ENCODE results near the gene GALNTL6.

GALNTL6 gene

DNA sequence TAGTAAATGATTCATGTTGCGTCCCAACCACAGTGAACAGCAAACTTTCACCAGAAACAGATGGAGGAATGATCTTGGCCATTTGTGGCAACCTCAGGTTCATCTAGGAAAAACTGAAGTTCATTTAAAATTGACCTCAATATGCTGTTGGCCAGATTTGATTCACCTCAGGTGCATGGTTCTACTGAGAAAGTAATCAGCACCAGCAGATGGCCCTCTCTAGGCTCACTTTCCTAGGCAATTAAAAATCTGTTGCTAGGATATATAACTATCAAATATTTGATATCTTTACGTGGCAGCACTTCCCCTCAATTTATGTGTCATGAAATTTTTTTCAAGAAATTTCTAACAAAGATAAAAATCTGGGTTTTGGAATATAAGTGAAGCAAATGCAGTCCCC is 344.7 kb downstream of the GALNTL6 start:
- TF ChIP-seq, protein P1, sequence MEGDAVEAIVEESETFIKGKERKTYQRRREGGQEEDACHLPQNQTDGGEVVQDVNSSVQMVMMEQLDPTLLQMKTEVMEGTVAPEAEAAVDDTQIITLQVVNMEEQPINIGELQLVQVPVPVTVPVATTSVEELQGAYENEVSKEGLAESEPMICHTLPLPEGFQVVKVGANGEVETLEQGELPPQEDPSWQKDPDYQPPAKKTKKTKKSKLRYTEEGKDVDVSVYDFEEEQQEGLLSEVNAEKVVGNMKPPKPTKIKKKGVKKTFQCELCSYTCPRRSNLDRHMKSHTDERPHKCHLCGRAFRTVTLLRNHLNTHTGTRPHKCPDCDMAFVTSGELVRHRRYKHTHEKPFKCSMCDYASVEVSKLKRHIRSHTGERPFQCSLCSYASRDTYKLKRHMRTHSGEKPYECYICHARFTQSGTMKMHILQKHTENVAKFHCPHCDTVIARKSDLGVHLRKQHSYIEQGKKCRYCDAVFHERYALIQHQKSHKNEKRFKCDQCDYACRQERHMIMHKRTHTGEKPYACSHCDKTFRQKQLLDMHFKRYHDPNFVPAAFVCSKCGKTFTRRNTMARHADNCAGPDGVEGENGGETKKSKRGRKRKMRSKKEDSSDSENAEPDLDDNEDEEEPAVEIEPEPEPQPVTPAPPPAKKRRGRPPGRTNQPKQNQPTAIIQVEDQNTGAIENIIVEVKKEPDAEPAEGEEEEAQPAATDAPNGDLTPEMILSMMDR (IDR thresholded peaks at IDR 0.05; ENCODE audit: low read depth, low read length): no peak
- DNase-seq (ENCODE audit: extremely low read depth, low read depth): no peak

DNA sequence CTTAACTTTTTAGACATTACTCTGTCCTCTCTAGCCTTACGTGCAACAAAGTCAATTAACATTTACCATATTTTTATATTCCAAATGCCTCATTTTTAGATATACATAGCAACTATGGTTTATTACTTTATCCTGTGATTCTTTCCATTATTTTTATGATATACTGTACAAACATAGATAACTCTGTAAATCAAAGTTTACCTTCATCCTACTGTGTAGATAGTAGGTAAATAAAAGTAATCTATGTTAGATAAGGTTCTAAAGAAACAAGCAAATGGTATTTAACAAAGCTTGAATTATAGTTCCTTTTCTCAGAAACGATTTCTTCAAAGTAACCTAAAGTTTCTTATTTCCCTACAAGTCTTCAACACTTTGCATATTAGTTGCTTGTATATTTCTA is 350.0 kb downstream of the GALNTL6 start:
- DNase-seq (ENCODE audit: extremely low read depth, low read depth): no peak
- TF ChIP-seq, protein P1 (IDR thresholded peaks at IDR 0.05; ENCODE audit: low read depth, low read length): no peak

DNA sequence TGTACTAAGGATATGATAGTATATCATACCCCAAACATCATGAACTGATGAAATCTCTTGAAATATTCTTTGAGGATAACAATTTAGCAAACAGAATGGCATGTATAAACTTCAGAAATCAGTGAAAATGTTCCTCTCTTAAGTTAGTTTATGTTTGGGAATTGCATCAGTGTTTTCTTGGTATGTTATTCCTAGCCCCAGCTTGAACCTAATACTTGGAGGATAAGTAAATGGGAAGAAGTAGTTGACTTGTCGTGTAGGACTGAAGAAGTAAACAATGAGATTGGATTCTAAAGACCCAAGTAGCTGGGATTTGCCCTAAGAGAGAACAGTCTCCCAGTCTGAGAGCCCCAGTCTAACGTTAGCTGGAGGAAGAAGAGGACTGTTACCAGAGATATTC is 355.7 kb downstream of the GALNTL6 start:
- TF ChIP-seq, protein P1 (IDR thresholded peaks at IDR 0.05; ENCODE audit: low read depth, low read length): no peak
- DNase-seq (ENCODE audit: extremely low read depth, low read depth): peak; percentile 40

DNA sequence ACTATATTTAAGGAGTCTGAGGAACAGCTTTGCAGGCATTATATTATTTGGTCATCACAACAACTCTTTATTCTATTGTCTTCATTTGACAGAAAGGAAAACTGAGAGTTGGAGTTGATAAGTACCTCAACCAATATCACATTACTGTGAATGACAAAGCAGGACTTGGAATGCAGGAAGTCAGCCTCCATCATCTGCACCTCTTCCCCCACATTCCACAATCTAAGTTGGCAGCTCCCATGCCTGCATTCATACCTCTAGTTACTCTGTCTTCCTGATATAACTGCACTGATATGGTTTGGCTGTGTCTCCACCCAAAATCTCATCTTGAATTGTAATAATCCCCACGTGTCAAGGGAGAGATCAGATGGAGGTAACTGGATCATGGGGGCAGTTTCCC is 356.7 kb downstream of the GALNTL6 start:
- no peak for DNase-seq (ENCODE audit: extremely low read depth, low read depth)

DNA sequence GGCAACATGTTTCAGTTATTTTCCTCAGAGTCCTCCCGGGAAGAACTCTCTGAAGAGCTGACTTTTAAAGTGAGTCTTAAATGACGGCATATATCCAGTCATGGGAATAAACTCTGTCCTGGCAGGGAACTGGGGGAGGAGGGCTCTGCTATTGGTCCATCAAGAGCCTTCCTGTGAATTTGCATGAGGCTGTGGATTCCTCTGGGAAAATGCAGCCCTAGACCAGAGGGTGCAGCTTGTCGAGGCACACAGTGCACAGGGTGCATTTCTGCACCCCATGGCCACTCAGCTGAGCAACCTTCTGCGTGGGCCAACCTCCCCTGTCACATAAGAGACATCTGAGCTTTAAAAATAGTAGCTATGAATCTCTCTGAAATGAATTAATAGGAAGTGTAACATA is 360.0 kb downstream of the GALNTL6 start:
- TF ChIP-seq, protein P1 (IDR thresholded peaks at IDR 0.05; ENCODE audit: low read depth, low read length): no peak
- DNase-seq (ENCODE audit: extremely low read depth, low read depth): no peak

More for the DNA sequence above, 356.7 kb downstream of the GALNTL6 start:
- TF ChIP-seq, protein P1 (IDR thresholded peaks at IDR 0.05; ENCODE audit: low read depth, low read length): no peak

DNA sequence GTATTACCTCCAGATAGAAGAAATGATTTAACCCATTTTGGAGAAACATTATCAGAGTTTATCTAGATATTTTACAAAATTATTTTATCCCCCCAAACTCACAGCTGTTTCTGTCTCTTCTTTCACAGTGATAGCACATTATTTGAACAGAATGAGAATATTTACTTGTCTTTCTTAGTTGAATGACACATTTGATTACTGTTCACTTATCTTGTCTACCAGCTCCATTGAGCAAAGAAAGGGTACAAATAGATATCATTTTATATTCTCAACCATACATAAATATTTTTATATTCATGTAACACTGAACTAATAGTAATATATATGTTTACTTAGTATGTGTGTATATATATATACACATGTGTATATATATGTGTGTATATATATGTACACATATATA is 364.2 kb downstream of the GALNTL6 start:
- TF ChIP-seq, protein P1 (IDR thresholded peaks at IDR 0.05; ENCODE audit: low read depth, low read length): no peak
- DNase-seq (ENCODE audit: extremely low read depth, low read depth): no peak

DNA sequence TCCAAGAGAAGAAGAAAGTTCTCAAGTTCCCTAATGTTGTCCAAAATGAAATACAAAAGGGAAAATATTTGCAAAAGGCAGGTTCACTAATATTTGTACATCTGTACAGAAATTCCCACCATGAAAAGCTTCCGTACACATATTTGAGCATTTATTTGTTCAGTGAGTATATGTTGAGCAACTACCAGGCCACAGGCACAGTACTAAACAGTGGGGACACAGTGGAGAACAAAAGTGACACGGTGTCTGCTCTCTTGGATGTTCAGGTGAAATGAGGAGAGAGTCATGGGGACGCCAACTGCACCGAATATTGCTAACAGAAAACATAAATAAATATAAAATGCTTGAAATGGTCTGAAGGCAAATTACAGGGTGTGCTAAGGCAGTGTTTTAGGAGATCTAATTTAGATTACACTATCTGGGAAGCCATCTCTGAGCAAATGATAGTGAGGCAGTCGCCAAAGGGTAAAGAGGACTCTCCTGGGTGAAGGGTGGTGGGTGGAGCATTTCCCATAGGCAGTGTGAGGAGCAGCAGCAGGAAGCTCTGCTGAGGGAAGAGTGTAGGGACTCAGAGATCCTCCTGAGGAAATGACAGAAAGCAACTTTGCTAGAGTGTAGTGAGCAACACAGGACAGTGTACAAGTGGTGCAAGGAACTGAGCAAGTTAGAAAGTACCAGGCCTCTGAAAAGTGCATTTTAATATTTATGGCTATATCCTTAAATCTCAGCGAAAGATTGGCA is 375.2 kb downstream of the GALNTL6 start:
- no peak for DNase-seq (ENCODE audit: extremely low read depth, low read depth)
- TF ChIP-seq, protein P1 (IDR thresholded peaks at IDR 0.05; ENCODE audit: low read depth, low read length): no peak

Measured in AG09319 (cell line).